Adrenal gland (tissue), 5 donors: ENCODE measurements around the gene SLC4A7.

Experiments used
- POLR2A ChIP-seq, 2 donors: fragments of 450-650 bp; IDR thresholded peaks; one replicate each; pipeline ENCODE4 v1.6.1; 2017; ENCODE audit warnings: antibody characterized with exemption in 2 of 2, mild to moderate bottlenecking in 2 of 2, moderate library complexity in 1 of 2
- TF ChIP-seq, protein P1 (sequence below), 6 experiments: fragments of 450-650 bp in 4 of 6; fragments of 200-600 bp in 2 of 6; sonication (generic) in 1 of 6; IDR thresholded peaks; 1 replicate in 5 of 6; 2 replicates in 1 of 6; pipeline versions ENCODE4 v1.5.1 to v1.8.0; 2016 to 2021; ENCODE audit warnings: antibody characterized with exemption in 6 of 6, mild to moderate bottlenecking in 2 of 6, moderate library complexity in 1 of 6
- donor health status: DM: no; HTN: no; CAD: no.

GRCh38 chr3:27500035-27500434, 15.9 kb upstream of the SLC4A7 start:
- TF ChIP-seq, protein P1, sequence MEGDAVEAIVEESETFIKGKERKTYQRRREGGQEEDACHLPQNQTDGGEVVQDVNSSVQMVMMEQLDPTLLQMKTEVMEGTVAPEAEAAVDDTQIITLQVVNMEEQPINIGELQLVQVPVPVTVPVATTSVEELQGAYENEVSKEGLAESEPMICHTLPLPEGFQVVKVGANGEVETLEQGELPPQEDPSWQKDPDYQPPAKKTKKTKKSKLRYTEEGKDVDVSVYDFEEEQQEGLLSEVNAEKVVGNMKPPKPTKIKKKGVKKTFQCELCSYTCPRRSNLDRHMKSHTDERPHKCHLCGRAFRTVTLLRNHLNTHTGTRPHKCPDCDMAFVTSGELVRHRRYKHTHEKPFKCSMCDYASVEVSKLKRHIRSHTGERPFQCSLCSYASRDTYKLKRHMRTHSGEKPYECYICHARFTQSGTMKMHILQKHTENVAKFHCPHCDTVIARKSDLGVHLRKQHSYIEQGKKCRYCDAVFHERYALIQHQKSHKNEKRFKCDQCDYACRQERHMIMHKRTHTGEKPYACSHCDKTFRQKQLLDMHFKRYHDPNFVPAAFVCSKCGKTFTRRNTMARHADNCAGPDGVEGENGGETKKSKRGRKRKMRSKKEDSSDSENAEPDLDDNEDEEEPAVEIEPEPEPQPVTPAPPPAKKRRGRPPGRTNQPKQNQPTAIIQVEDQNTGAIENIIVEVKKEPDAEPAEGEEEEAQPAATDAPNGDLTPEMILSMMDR (IDR thresholded peaks at IDR 0.05): no peak
- TF ChIP-seq POLR2A (IDR thresholded peaks at IDR 0.05): no peak
